Measurements from ENCODE around the gene MAST1.
"Not testable (repeated sequence)": the region's sequence is repeated elsewhere in the genome, so short reads cannot be mapped to it uniquely, and the experiment has no call there.

Gene MAST1

GRCh38 chr19:12801466-12802266, 36.6 kb upstream of the MAST1 start, which contains the start of the genes PRDX2 and THSD8:
Gene PRDX2 (minus strand): TSS chr19:12801800. CDS start chr19:12801261, 539 bp downstream.
Gene THSD8 (plus strand): TSS chr19:12802069. CDS start chr19:12802072, 3 bp downstream.
- H3K27me3 ChIP-seq (ENCODE audit: control insufficient read depth in 2 of 2, insufficient read depth in 2 of 2, low read length in 2 of 2) = no peaks in the 10 kb centered on the region
- H3K36me3 ChIP-seq (ENCODE audit: control insufficient read depth in 2 of 2, insufficient read depth in 2 of 2, low read length in 2 of 2) = peaks cover 4 to 12% of the 10 kb centered on the region in 2 donors
- H3K9me3 ChIP-seq (ENCODE audit: control insufficient read depth in 2 of 2, low read length in 2 of 2) = no peaks in the 10 kb centered on the region
- peaks cover 15 to 22% of the 10 kb centered on the region in 2 donors for H3K4me1 ChIP-seq (ENCODE audit: control insufficient read depth in 2 of 2, insufficient read depth in 2 of 2, low read length in 2 of 2)
- peak within 1 kb of the TSS; percentile 83 to 95 for H3K4me3 ChIP-seq (ENCODE audit: low read length in 2 of 2)
- peak within 1 kb of the TSS; percentile 83 to 99 for H3K9ac ChIP-seq (ENCODE audit: low read depth in 1 of 2, low read length in 2 of 2)
- peak within 1 kb of the TSS; percentile 51 to 77 for H3K27ac ChIP-seq (ENCODE audit: low read depth in 2 of 2, low read length in 2 of 2)

GRCh38 chr19:12802267-12803106, 35.8 kb upstream of the MAST1 start:
- peak overlapping the region; percentile 83 to 95 for H3K4me3 ChIP-seq (ENCODE audit: low read length in 2 of 2)
- H3K36me3 ChIP-seq (ENCODE audit: control insufficient read depth in 2 of 2, insufficient read depth in 2 of 2, low read length in 2 of 2) = peaks cover 0 to 12% of the 10 kb centered on the region in 2 donors
- H3K27me3 ChIP-seq (ENCODE audit: control insufficient read depth in 2 of 2, insufficient read depth in 2 of 2, low read length in 2 of 2) = no peaks in the 10 kb centered on the region
- H3K9me3 ChIP-seq (ENCODE audit: control insufficient read depth in 2 of 2, low read length in 2 of 2) = no peaks in the 10 kb centered on the region
- peak overlapping the region; percentile 51 to 52 for H3K27ac ChIP-seq (ENCODE audit: low read depth in 2 of 2, low read length in 2 of 2)
- H3K9ac ChIP-seq (ENCODE audit: low read depth in 1 of 2, low read length in 2 of 2) = peak overlapping the region; percentile 60 to 83
- H3K4me1 ChIP-seq (ENCODE audit: control insufficient read depth in 2 of 2, insufficient read depth in 2 of 2, low read length in 2 of 2) = peaks cover 22 to 27% of the 10 kb centered on the region in 2 donors

DNA sequence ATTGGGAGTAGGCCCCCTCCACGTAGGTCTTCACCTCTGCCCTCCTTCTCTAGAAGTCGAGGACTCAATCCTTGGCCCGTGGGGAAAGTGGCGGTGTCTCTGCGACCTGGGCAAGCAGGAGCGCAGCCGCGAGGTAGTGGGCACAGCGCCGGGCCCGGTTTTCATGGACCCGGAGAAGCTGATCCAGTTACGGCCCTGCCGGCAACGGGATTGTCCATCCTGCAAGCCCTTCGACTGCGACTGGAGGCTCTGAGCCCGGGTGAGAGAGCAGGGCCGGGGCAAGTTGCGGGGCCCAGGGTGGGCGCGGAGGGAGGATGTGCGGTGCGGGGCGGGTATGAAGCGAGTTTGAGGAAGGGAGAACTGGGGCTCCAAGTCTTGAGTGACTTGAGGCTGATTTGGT, 34.3 kb upstream of the MAST1 start:
- Histone ChIP-seq H3K9ac (ENCODE audit: low read depth in 1 of 2, low read length in 2 of 2) (no peak overlapping the region), H3K4me3 (ENCODE audit: low read length in 2 of 2) (no peak overlapping the region), H3K4me1 (ENCODE audit: control insufficient read depth in 2 of 2, insufficient read depth in 2 of 2, low read length in 2 of 2) (peaks cover 22 to 27% of the 10 kb centered on the region in 2 donors), H3K27me3 (ENCODE audit: control insufficient read depth in 2 of 2, insufficient read depth in 2 of 2, low read length in 2 of 2) (no peaks in the 10 kb centered on the region), H3K27ac (ENCODE audit: low read depth in 2 of 2, low read length in 2 of 2) (no peak overlapping the region), H3K9me3 (ENCODE audit: control insufficient read depth in 2 of 2, low read length in 2 of 2) (no peaks in the 10 kb centered on the region), H3K36me3 (ENCODE audit: control insufficient read depth in 2 of 2, insufficient read depth in 2 of 2, low read length in 2 of 2) (peaks cover 0 to 12% of the 10 kb centered on the region in 2 donors)

- no peaks in the 10 kb centered on the region for H3K27me3 ChIP-seq (ENCODE audit: control insufficient read depth in 2 of 2, insufficient read depth in 2 of 2, low read length in 2 of 2)
- peak within 1 kb of the TSS; percentile 55 to 69 for H3K9ac ChIP-seq (ENCODE audit: low read depth in 1 of 2, low read length in 2 of 2)
- H3K36me3 ChIP-seq (ENCODE audit: control insufficient read depth in 2 of 2, insufficient read depth in 2 of 2, low read length in 2 of 2) = no peaks in the 10 kb centered on the region
- H3K9me3 ChIP-seq (ENCODE audit: control insufficient read depth in 2 of 2, low read length in 2 of 2) = no peaks in the 10 kb centered on the region
- H3K4me1 ChIP-seq (ENCODE audit: control insufficient read depth in 2 of 2, insufficient read depth in 2 of 2, low read length in 2 of 2) = peaks cover 19% of the 10 kb centered on the region in 2 donors
- peak within 1 kb of the TSS; percentile 38 to 58 for H3K27ac ChIP-seq (ENCODE audit: low read depth in 2 of 2, low read length in 2 of 2)
- peak within 1 kb of the TSS; percentile 75 for H3K4me3 ChIP-seq (ENCODE audit: low read length in 2 of 2)
Measured at GRCh38 chr19:12806242-12807081, 31.9 kb upstream of the MAST1 start, which contains the start of gene RNASEH2A. Gene RNASEH2A (plus strand): TSS chr19:12806584. CDS start chr19:12806674, 90 bp downstream.

DNA sequence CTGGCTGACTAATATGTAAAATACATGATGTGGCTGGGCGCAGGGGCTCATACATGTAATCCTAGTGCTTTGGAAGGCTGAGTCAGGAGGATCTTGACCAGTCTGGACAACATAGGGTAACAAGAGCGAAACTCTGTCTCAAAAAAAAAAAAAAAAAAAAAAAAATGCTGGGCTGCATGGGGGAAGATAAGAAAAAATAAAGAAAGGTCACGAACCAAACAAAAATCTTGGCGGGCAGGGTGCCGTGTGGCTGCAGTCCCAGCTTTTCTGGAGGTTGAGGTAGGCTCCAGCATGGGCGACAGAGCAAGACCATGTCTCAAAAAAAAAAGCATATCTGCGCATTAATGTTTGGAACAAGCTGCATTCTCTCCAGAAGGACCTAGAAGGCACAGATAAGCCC, 23.2 kb upstream of the MAST1 start:
- H3K4me1 ChIP-seq (ENCODE audit: control insufficient read depth in 2 of 2, insufficient read depth in 2 of 2, low read length in 2 of 2) = no peaks in the 10 kb centered on the region
- no peaks in the 10 kb centered on the region for H3K9me3 ChIP-seq (ENCODE audit: control insufficient read depth in 2 of 2, low read length in 2 of 2)
- no peaks in the 10 kb centered on the region for H3K27me3 ChIP-seq (ENCODE audit: control insufficient read depth in 2 of 2, insufficient read depth in 2 of 2, low read length in 2 of 2)
- H3K27ac ChIP-seq (ENCODE audit: low read depth in 2 of 2, low read length in 2 of 2) = no peak overlapping the region
- H3K9ac ChIP-seq (ENCODE audit: low read depth in 1 of 2, low read length in 2 of 2) = no peak overlapping the region
- no peak overlapping the region for H3K4me3 ChIP-seq (ENCODE audit: low read length in 2 of 2)
- H3K36me3 ChIP-seq (ENCODE audit: control insufficient read depth in 2 of 2, insufficient read depth in 2 of 2, low read length in 2 of 2) = no peaks in the 10 kb centered on the region

GRCh38 chr19:12817188-12817587, 21.1 kb upstream of the MAST1 start:
- H3K36me3 ChIP-seq (ENCODE audit: control insufficient read depth in 2 of 2, insufficient read depth in 2 of 2, low read length in 2 of 2); H3K4me3 ChIP-seq (ENCODE audit: low read length in 2 of 2); H3K9ac ChIP-seq (ENCODE audit: low read depth in 1 of 2, low read length in 2 of 2); H3K27ac ChIP-seq (ENCODE audit: low read depth in 2 of 2, low read length in 2 of 2); H3K4me1 ChIP-seq (ENCODE audit: control insufficient read depth in 2 of 2, insufficient read depth in 2 of 2, low read length in 2 of 2); H3K9me3 ChIP-seq (ENCODE audit: control insufficient read depth in 2 of 2, low read length in 2 of 2); H3K27me3 ChIP-seq (ENCODE audit: control insufficient read depth in 2 of 2, insufficient read depth in 2 of 2, low read length in 2 of 2): not testable (repeated sequence)

DNA sequence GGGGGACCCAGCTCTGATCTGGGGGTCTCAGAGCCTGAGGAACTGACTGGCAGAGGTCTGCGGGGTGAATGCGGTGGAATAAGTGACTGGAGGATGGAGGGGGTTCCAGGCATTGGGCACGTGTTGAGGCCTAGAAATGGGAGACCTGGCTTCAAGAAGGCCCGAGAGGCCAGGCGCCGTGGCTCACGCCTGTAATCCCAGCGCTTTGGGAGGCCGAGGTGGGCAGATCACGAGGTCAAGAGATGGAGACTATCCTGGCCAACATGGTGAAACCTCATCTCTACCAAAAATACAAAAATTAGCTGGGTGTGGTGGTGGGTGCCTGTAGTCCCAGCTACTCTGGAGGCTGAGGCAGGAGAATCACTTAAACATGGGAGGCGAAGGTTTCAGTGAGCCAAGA, 20.5 kb upstream of the MAST1 start:
- H3K27me3 ChIP-seq (ENCODE audit: control insufficient read depth in 2 of 2, insufficient read depth in 2 of 2, low read length in 2 of 2); H3K9ac ChIP-seq (ENCODE audit: low read depth in 1 of 2, low read length in 2 of 2); H3K4me3 ChIP-seq (ENCODE audit: low read length in 2 of 2); H3K9me3 ChIP-seq (ENCODE audit: control insufficient read depth in 2 of 2, low read length in 2 of 2); H3K4me1 ChIP-seq (ENCODE audit: control insufficient read depth in 2 of 2, insufficient read depth in 2 of 2, low read length in 2 of 2); H3K27ac ChIP-seq (ENCODE audit: low read depth in 2 of 2, low read length in 2 of 2); H3K36me3 ChIP-seq (ENCODE audit: control insufficient read depth in 2 of 2, insufficient read depth in 2 of 2, low read length in 2 of 2): not testable (repeated sequence)

DNA sequence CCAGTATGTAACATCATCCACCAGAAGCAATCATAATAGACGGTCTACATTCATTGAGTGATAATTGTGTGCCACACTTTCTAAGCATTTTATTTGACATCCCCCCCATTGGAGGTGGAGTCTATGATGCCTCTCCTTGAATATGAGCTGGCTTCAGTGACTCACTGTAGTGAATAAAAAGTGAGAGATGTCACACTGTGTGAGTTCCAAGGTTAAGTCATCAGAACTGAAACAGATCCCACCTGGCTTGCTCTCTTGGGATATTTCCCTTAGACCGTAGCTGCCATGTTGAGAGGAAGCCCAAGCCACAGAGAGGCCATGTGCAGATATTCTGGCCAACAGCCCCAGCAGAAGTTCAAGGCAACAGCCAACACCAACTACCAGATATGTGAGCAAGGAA, 16.6 kb upstream of the MAST1 start:
- Histone ChIP-seq H3K27me3 (ENCODE audit: control insufficient read depth in 2 of 2, insufficient read depth in 2 of 2, low read length in 2 of 2) (peaks cover 5 to 8% of the 10 kb centered on the region in 2 donors), H3K4me3 (ENCODE audit: low read length in 2 of 2) (no peak overlapping the region)

GRCh38 chr19:12825254-12826131, 12.8 kb upstream of the MAST1 start:
- Histone ChIP-seq H3K9ac (ENCODE audit: low read depth in 1 of 2, low read length in 2 of 2) (no peak overlapping the region), H3K27ac (ENCODE audit: low read depth in 2 of 2, low read length in 2 of 2) (no peak overlapping the region), H3K27me3 (ENCODE audit: control insufficient read depth in 2 of 2, insufficient read depth in 2 of 2, low read length in 2 of 2) (peaks cover 14 to 17% of the 10 kb centered on the region in 2 donors), H3K4me1 (ENCODE audit: control insufficient read depth in 2 of 2, insufficient read depth in 2 of 2, low read length in 2 of 2) (peaks cover 0 to 2% of the 10 kb centered on the region in 2 donors), H3K36me3 (ENCODE audit: control insufficient read depth in 2 of 2, insufficient read depth in 2 of 2, low read length in 2 of 2) (no peaks in the 10 kb centered on the region), H3K9me3 (ENCODE audit: control insufficient read depth in 2 of 2, low read length in 2 of 2) (no peaks in the 10 kb centered on the region), H3K4me3 (ENCODE audit: low read length in 2 of 2) (no peak overlapping the region)

More for the DNA sequence above, 16.6 kb upstream of the MAST1 start:
- Histone ChIP-seq H3K27ac (ENCODE audit: low read depth in 2 of 2, low read length in 2 of 2) (no peak overlapping the region), H3K9ac (ENCODE audit: low read depth in 1 of 2, low read length in 2 of 2) (no peak overlapping the region), H3K9me3 (ENCODE audit: control insufficient read depth in 2 of 2, low read length in 2 of 2) (no peaks in the 10 kb centered on the region), H3K36me3 (ENCODE audit: control insufficient read depth in 2 of 2, insufficient read depth in 2 of 2, low read length in 2 of 2) (no peaks in the 10 kb centered on the region), H3K4me1 (ENCODE audit: control insufficient read depth in 2 of 2, insufficient read depth in 2 of 2, low read length in 2 of 2) (peaks cover 0 to 2% of the 10 kb centered on the region in 2 donors)

Measured in mucosa of rectum (tissue), 2 donors.